LNCAP (cell line): ENCODE results near the gene C10orf67.

ENCODE experiments used
- TF ChIP-seq, protein P1 (sequence below): fragments of 450-650 bp; IDR thresholded peaks from 2 replicates; pipeline ENCODE4 v1.5.1; 2017; ENCODE audit warnings: mild to moderate bottlenecking

Gene C10orf67

DNA sequence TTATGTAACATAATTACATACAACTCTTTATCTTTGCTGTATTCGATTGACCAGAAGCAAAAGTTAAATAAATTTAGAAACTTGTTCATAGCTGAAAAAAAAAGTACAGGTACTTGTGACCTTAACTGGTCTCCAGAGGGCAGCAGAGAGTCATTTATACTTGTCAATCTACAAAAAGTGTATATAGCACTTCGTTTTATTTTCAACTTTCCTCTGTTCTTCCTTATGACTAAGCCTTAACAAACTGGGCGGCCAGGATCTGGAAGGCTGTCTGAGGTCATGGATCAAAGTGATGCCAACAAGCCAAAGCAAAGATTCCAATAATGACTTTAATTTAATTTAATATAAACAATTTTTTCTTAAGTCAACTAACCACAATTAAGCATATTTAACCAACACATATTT, 29.8 kb downstream of the C10orf67 start:
- TF ChIP-seq, protein P1, sequence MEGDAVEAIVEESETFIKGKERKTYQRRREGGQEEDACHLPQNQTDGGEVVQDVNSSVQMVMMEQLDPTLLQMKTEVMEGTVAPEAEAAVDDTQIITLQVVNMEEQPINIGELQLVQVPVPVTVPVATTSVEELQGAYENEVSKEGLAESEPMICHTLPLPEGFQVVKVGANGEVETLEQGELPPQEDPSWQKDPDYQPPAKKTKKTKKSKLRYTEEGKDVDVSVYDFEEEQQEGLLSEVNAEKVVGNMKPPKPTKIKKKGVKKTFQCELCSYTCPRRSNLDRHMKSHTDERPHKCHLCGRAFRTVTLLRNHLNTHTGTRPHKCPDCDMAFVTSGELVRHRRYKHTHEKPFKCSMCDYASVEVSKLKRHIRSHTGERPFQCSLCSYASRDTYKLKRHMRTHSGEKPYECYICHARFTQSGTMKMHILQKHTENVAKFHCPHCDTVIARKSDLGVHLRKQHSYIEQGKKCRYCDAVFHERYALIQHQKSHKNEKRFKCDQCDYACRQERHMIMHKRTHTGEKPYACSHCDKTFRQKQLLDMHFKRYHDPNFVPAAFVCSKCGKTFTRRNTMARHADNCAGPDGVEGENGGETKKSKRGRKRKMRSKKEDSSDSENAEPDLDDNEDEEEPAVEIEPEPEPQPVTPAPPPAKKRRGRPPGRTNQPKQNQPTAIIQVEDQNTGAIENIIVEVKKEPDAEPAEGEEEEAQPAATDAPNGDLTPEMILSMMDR = peak; percentile 70

DNA sequence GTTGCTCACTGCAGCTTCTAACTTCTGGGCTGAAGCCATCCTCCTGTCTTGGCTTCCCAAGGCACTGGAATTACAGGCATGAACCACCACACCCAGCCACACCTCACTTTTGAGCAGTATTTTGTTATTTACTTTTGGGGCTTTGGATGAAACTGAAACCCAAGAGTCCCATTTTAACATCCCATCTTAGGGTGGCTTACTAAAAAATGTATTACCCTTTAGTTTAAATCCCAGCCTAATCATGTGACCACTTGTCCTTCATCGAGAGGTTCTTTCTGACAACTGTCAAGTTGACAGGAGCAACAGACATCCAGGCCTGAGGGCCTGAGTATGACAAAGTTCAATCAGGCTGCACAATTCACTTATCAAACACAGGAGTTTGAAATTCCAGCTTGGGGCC, 33.6 kb downstream of the C10orf67 start:
- TF ChIP-seq, protein P1 = no peak

DNA sequence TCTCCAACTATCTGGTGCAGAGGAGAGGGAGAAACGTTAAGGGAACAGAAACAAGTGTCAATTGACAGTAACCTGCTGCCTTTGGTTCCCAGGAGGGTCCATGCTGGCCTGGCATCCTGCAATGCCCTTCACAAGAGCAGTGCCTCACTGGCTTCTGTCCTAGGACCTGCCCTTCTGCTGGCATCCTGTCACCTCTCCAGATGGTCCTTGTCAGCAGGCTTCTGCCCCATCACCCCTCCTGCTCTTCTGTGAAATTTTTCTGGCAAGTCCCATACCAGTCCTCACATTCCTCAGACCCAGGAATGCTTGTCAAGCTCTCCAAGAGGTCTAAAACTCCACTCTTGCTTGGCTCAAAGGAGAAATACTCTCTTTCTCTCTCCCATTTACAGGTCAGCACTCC, 34.2 kb downstream of the C10orf67 start:
- TF ChIP-seq, protein P1 = no peak

DNA sequence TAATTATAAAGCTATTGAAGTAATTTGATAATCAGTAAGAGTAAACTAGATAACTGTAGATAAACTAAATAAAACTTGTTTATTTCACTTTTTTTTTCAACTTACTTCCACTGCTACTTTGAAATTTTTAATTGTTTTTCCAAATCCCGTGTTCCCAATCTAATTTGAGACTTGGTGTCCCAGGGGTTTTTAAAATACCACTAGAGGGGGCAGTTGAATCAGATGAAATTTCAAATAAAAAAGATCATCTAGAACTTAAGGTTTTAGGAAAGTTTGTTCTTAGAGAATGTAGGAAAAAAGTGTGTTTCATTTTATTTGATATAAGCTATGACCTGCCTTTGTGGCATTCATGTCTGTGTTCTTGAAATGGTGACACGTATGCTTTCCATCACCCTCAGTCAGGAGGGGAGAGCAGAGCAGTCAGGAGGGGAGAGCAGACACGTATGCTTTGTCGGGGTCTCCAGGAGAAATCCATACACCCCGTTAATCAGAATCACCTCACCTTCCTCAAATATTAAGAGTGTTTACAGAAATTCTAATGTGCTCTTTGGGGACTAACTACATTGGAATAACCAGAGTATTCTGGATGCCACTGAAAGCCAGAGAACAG, 49.9 kb downstream of the C10orf67 start:
- TF ChIP-seq, protein P1 = peak; percentile 66

DNA sequence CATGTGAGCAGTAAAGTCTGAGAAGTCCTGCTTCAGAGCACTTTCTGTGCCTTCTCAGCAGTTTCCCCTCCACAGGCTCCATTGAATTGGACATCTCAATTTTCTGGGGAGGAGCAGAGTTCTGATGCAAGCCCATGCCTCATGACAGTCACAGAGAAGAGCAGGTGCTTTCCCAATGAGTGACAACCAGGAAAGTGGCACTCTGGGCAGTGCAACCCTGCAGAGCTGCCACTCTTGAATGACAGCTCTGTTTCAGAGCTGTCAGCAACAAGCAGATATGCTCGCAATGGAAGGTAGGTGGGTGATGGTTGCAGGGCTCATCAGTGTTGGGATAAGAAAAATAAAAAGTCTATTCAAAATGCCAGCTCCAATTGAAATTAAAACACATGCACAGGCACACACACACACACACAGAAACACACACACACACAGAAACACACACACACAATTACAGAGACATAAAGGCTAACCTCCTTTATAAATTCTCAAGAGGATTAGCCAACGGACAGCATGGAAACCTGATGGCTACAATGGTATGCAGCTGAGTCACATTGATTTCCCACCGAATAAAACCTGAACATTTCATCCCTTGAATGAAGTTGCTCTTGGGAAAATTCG, 50.5 kb downstream of the C10orf67 start:
- TF ChIP-seq, protein P1 = no peak

DNA sequence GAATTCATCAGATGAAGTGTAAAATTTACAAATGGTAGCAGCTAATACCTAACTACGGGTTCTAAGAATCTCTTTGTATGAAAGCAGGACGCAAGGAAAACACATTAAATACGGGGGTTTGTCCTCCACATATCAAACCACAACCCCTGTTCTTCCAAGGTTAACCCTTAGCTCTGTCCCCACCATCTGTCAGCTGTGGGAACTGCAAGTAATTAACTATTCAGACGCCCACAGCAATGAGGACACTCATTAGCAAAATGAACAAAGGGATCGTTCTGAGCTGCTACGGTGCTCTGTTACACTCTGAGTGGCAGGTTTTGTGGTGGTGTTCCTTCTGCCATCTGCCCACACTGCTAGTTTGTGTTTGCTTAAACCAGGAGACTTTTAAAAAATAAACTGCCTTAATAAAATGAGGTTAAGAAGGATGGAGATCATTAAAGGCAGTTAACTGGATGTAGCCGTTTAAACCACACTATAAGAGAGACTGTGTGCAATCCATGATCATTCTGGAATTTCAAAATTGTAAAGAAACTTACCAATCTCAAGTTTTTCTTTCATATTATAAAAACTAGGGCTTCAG, 51.4 kb downstream of the C10orf67 start:
- TF ChIP-seq, protein P1 = peak; percentile 82

DNA sequence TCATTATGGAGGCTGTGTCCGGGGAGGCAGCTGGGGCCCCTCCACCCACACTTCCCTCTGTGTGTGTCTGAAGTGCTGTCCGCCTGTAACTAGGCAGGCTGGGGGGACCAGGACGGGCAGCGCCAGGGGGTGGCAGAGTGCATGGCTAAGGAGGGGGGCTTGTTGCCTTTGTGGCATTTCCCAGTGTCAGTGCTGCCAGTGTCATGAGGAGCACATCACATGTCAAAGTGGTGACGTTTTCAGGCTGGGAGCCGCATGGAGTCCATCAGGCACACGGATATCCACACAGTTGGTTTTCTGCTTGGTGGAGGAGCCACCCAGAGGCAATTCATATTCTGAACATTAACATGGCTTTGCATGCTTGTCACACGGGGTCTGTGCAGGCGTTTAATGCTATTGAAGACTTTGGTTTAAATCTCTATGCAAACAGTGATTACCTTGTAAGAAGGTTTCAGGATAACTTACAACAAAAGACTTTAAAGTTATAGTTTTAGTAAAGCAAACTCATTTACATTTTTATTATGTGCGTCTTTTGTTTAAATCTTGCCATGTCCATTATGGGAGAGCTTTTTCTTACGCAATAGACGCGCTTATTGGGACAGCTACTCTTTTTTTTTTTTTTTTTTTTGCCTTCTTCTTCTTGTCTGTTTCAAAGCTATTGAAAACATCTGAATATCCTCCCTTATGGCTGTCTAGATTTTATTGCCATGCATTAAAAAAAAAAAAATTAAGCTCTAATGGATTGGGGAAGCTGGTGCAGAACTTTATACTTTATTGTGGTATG, 52.9 kb downstream of the C10orf67 start:
- TF ChIP-seq, protein P1 = no peak
